SU-DHL-6 (cell line): ENCODE measurements around the gene TAF15.

Experiments
- EZH2phosphoT487 ChIP-seq: fragments of 200-600 bp; sonication (generic), shearing (Covaris generic); conservative IDR thresholded peaks from 2 replicates; pipeline ENCODE4 v1.6.1; 2018; ENCODE audit warnings: mild to moderate bottlenecking, antibody characterized with exemption, low read length, moderate library complexity, mixed read lengths
- TF ChIP-seq, protein P1 (sequence below): fragments of 200-600 bp; sonication (generic); IDR thresholded peaks from one replicate; pipeline ENCODE4 v1.5.1; 2017; ENCODE audit warnings: antibody characterized with exemption, mild to moderate bottlenecking, low read length, moderate library complexity; ENCODE audit not compliant: insufficient read depth, poor library complexity, severe bottlenecking

DNA sequence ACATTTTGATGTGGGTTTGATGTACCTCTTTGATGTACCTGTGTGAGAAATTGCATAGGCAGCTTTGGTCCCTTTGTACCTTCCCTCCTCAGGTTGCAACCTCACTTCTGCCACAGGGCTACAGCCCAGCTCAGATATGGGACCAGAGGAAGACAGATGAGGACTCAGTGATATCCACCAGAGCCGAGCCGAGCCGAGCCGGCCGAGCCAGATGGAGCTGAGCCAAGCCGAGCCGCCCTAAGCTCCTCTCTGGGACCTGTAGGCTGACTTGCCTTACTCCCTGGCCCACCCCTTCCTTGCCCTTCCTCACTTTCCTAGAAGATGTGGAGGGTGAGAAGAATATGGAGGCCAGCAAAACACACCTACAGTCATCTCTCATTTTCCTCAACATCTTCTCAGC, 55.6 kb downstream of the TAF15 start:
- TF ChIP-seq EZH2phosphoT487: no peak
- TF ChIP-seq, protein P1, sequence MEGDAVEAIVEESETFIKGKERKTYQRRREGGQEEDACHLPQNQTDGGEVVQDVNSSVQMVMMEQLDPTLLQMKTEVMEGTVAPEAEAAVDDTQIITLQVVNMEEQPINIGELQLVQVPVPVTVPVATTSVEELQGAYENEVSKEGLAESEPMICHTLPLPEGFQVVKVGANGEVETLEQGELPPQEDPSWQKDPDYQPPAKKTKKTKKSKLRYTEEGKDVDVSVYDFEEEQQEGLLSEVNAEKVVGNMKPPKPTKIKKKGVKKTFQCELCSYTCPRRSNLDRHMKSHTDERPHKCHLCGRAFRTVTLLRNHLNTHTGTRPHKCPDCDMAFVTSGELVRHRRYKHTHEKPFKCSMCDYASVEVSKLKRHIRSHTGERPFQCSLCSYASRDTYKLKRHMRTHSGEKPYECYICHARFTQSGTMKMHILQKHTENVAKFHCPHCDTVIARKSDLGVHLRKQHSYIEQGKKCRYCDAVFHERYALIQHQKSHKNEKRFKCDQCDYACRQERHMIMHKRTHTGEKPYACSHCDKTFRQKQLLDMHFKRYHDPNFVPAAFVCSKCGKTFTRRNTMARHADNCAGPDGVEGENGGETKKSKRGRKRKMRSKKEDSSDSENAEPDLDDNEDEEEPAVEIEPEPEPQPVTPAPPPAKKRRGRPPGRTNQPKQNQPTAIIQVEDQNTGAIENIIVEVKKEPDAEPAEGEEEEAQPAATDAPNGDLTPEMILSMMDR: no peak
